TTC549 (cell line): ENCODE results near the gene OBP2A.

Experiments used
- FAIRE-seq: peaks from 2 replicates; lab custom pipeline; 2012; peaks lifted over from hg19 to GRCh38; lab: Jason Lieb, UNC

Gene OBP2A

GRCh38 chr9:135579889-135580660 lies 34.1 kb downstream of the OBP2A start:
- FAIRE-seq, result no peak

DNA sequence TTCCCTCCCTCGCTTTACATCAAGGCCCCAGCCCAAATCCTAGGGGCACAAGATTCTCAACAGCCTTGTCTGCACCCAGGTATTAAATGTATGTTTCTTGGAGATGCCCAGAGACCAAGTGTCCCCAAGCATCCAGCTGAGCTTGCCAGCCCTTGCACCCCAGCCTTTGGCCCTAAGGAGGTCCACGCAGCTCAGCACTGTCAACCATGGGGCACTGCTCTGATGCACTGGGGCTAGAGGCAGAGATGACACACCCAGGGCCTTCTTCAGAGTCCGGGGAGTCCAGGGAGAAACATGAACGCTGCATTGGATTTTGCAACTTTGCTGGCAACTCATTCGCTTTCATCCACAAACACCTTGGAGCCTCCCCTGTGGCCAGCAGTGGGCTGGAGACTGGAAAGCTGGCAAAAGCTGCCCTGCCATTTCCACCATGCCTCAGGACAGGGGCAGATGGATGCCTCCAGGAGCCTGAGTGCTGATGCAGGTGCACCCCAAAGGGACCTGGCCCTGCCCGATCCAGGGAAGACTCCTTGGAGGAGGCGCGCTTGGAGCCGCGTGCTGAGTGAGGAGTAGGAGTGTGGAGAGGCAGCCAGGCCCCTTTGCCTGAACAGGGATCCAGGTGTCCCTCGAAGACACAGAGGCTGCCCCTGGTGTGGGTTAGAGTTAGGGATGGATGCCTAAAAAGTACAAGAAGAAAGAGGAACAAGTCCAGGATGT lies 34.9 kb downstream of the OBP2A start:
- no peak for FAIRE-seq

GRCh38 chr9:135581636-135582426 lies 35.9 kb downstream of the OBP2A start:
- no peak for FAIRE-seq

DNA sequence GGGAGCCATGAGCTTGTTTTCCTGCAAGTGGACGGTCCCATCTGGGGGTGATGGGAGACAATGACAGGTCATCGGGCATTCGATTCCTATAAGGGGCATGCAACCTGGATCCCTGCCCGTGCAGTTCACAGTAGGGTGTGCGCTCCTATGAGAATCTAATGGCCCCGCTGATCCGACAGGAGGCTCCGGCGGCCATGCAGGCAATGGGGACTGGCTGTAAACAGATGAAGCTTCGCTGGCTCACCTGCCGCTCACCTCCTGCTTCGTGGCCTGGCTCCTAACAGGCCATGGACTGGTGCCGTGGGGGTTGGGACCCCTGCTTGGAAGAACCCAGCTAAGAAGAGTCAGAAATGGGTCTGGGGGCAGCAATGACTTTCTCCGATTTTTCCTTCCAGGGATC lies 36.6 kb downstream of the OBP2A start:
- no peak for FAIRE-seq

DNA sequence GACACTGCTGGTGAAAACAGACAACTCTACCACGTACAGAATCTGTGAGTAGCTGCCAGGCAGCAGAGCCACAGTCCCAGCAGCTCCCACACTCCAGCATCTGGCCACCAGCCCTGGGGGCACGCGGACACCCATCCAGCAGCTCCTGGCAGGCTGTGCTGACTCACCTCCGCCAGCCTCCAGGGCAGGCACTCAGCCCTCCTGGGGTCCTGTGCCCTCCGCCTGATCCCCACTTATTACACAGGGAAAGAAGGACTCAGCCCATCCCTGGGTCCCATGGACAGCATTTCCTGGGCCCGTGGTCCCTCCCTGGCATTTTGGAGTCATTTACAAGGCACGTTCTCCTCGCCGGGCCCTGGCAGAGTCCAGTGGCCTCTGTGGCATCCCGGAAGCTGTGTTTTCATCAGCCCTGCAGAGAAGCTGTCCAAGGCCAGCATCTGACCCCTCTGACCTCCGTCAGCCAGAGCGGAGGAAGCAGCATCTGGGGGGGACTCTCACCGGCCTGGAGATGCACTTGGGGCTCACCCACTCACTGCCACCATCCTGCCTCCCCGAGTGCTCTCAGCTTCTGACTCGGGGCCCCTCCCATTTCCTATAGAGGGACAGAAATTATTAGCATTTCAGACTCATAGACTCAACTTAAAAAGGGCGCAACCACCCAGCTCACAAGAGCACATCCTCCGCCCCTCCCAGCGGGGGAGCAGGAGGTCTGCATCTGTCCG lies 37.2 kb downstream of the OBP2A start:
- no peak for FAIRE-seq

DNA sequence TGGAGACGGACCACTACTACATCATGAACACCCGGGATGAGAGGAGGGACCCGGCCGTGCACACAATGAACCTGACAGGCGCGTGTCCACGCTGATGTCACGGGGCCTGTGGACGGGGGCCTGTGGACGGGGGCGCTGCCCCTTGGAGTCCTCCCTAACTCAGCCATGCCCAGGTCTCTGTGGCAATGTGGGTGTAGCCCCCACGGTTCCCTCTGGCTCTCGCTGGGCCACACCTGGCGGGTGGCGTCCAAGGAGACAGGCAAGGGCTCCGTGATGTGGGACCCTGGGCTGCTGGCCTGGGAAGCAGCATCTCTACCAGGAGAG lies 37.7 kb downstream of the OBP2A start:
- no peak for FAIRE-seq

DNA sequence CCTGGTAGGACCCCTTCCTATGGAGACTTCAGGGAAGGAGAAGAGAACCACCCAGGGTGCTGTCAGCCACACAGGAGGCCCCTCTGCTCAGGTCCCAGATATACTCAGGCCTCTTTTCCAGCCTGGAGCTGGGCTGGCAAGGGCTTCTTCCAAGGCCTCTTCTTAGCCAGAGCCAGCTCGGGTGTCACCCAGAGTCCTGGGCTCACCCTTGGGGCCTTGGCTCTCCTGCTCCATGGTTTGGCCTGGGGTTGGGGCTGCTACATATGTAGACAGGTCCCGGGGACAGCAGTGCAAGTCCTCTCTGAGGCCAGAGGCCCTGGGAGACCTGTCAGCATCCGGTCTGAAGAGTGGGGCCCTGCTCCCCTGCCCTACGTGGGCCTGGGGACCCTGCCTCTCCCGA lies 38.4 kb downstream of the OBP2A start:
- FAIRE-seq, result no peak

DNA sequence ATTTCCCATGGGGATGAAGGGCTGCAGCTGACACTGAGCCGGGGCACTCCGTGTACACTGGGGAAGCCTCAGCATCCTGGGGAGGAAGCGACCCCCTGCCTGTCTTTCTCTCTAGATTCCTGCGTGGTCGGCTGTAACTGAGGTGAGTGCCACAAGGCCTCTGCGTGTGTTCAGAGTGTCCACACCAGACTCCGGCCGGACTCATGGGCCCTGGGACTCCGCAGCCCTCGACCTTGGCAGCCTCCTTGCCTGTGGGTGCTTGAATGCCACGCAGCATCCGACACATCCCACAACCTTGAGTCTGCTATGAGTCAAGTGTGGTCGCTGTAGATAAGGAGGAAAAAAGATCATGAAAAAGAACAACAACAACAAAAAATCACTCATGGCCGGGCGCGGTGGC lies 39.0 kb downstream of the OBP2A start:
- FAIRE-seq, result no peak

DNA sequence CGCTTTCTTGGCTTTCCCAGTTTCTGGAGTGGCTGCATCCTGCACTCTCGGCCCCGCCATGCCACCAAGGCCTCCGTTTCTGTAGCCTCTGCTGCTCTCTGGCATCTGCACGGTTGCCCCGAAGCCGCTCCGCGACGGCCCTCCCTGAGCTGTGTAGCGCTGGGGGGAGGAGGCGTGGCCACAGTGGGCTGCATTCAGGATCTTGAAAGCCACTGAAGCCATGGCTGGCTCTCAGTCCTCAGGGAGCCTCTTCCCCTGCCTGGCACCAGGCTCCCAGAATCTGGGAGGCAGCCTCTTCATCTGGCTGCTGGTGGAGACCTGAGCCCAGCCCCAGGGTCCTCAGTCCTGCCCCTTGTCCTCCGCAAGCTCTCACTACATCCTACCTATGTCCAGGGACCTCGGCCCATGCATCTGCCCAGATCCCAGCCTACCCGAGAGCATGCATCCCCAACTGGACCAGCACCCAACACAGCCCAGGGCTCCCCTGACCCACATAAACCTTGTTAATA lies 40.7 kb downstream of the OBP2A start:
- no peak for FAIRE-seq

- no peak for FAIRE-seq
Observed at GRCh38 chr9:135587658-135588057, 41.7 kb downstream of the OBP2A start.

DNA sequence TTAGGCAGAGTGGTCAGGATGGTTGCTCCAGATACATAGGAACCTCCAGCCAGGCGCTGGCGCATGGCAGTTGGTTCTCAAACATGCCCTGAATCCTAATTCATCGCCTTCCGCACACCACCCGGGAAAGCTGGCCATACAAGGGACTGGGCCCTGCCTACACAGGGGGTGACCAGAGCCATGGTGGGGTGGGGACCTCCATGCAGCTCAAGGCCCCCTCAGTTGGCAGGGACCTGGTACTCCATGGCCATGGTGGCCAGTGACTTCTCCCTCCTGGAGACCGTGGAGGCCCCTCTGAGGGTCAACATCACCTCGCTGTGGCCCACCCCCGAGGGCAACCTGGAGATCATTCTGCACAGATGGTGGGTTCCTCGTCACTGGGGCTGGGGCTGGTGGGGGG lies 42.4 kb downstream of the OBP2A start:
- FAIRE-seq, result no peak

GRCh38 chr9:135588886-135589595 lies 43.1 kb downstream of the OBP2A start:
- no peak for FAIRE-seq

DNA sequence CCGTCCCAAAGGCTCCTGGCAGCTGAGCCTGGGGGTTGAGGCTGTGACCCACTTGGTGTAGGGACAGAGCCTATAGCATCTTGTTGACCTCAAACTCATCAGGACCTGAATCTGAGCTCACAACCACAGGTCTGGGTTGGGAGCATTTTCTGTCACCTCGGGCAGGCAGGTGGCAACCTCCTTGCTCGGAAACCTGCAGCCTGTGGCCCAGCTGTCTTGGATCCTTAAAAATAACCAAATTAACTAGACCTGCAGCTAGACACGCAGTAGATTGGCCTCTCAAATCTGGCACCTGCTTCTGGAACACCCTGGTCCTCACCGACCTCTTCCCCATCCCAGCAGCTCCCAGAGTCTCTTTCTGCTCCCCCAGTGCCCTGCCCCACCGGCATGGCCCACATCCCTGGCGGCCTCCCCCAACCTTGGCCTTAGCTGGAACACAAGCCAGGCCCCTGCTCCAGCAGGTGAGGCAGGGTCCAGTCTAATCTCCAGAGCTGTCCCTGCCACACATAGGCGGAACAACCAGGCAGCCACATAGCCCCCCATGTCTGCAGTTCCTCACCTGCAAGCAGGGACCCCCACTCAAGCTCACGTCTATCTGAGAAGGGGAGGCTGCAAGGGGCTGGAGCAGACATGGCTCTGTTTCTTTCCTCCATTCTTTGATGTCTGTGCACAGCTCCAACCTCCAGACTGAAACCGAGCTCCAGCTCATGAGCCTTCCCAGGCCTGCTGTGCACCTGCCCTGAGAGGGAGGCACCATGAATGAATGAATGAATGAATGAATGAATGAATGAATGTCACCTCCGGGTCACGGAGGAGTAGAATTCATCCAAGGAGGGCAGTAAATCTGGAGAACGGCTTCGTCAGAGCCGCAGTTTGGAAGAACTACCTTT lies 43.9 kb downstream of the OBP2A start:
- FAIRE-seq, result no peak

- no peak for FAIRE-seq
Observed at GRCh38 chr9:135590486-135591079, 44.7 kb downstream of the OBP2A start.

- FAIRE-seq, result no peak
Observed at GRCh38 chr9:135591506-135592330, 45.8 kb downstream of the OBP2A start.

- FAIRE-seq, result no peak
Observed at GRCh38 chr9:135592331-135592590, 46.3 kb downstream of the OBP2A start.

- no peak for FAIRE-seq
Observed at GRCh38 chr9:135592625-135593024, 46.7 kb downstream of the OBP2A start.

- no peak for FAIRE-seq
Observed at GRCh38 chr9:135596211-135596610, 50.3 kb downstream of the OBP2A start.
